HG02840 (cell line): Measurements from ENCODE around the gene KRT71.

Experiments used
- ATAC-seq: cut with Tn5 transposase; IDR thresholded peaks from one replicate; pipeline ENCODE4 v1.9.1; 2021; ENCODE audit warnings: mild to moderate bottlenecking, moderate library complexity, moderate number of reproducible peaks; ENCODE audit not compliant: unreplicated experiment, low FRiP score

Gene KRT71

DNA sequence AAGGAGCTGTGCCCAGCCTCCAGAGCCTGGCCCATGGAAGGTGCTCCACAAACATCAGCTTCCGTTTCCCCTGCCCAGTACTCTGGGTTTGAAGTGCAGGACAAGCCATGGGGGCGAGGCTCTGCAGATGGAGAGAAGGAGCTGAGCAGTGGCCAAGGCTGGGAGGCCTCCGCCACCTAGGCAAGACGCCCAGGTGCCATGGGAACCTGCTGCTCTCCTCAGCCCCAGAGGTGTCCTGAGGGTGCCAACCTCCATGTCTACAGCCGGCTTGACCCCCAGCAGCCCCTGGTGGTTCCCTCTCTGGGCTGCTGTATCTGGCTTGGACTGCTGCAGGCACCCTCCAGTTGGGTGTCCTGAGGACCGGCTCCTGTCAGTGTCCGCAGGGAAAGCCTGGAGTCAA is 12.4 kb downstream of the KRT71 start:
- ATAC-seq, result no peak

DNA sequence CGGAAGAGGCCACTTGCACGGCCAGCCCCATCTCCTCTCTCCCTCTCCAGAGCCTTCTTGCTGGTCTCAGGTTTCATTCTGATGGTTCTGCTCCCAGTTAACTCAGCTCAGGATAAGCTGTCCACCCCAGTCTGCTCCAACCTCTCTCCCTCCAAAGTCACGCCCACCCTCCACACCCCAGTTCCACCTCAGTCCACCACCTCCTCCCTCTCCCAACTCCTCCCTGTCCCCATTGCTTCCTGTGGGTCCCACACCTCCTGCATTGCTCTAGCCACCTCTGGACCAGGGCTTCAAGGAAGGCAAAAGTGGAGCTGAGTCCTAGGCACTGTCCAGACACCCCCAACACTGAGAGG is 13.1 kb downstream of the KRT71 start:
- ATAC-seq, result no peak

DNA sequence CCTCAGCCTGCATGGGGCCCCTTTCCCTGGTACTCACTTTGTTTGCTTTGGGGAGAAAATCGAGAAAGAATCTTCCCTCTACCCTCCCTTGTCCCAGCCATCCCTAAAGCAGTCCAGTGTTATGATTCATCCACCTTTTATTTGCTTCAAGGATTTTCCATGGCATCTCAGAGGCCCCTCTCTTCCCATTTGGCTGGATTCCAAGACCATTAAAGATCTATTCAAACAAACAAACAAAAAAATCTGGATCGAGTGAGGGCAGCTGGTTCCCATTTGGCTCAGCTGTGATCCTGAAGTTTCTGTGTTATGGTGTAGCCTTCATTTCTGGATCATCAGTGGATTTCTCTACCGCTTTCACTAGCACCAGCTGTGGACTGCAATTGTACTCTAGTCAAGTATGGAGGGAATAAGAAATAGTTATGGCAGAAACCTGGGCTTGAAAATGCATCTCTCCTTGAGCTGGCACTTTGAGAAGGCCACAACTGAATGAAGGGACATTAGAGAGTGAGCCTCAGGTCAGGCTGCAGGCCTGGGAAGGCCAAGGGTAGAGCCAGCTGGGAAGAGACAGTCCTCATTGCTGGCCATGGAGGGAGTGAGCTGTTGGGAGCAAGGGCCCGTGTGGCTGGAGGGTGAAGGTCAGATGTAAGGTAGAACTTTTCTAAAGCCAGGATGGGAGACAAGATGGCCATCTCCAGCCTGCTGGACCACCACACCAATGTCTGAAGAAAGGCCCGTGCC is 13.7 kb downstream of the KRT71 start:
- ATAC-seq, result no peak

DNA sequence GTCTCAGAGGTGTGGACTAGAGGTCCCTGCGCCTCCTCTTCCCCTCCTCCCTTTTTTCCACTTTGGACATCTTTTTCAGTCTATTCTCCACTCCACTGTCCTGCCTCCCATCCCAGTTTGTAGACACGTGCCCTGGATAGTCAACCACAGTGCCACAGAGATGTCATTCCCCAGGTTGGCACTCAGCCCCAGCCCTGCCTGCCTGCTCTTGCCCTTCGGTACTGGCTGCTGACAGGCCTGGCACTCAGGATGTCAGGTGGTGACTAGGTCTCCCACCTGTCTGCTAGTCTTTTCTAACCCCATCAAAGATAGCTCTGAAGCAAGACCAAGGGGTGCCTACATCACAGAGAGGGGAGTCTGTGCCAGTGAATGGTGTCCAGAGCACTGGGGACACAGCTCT is 15.8 kb downstream of the KRT71 start:
- ATAC-seq, result no peak

DNA sequence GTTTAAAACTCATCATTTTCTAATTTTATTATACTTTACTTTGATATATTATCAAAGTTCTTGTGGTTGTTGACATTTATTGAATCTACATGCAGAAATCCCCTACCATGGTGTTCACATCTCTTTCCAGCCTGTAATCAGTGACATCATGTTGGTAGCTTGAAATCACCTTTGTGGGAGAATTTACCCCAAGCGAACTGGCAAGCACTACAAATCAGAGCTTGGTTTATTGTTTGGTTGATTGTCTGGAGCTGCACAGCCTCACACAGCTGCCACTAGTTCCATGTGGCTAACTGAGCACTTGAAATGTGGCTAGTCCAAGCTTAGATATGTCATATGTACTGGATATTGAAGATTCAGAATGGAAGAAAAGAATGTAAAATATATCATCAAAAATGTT is 17.4 kb downstream of the KRT71 start:
- ATAC-seq, result no peak

DNA sequence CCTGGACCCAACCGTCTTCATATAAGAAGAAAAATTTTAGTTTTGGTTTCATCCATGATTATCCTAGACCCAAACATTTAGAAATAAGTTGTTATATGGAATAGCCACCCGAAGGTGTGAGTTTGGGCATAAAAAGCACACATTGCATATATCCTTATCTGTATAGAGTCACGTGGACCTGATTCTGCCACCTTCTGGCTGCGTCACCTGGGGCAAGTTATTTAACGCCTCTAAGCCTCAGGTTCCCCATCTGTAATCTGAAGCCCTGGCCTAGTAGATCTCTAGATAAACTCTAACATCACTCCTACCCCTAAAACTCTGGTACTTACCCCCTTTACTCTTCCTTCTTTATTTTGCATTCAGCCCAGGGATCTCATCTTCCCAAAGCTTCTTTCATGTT is 18.5 kb downstream of the KRT71 start:
- no peak for ATAC-seq

DNA sequence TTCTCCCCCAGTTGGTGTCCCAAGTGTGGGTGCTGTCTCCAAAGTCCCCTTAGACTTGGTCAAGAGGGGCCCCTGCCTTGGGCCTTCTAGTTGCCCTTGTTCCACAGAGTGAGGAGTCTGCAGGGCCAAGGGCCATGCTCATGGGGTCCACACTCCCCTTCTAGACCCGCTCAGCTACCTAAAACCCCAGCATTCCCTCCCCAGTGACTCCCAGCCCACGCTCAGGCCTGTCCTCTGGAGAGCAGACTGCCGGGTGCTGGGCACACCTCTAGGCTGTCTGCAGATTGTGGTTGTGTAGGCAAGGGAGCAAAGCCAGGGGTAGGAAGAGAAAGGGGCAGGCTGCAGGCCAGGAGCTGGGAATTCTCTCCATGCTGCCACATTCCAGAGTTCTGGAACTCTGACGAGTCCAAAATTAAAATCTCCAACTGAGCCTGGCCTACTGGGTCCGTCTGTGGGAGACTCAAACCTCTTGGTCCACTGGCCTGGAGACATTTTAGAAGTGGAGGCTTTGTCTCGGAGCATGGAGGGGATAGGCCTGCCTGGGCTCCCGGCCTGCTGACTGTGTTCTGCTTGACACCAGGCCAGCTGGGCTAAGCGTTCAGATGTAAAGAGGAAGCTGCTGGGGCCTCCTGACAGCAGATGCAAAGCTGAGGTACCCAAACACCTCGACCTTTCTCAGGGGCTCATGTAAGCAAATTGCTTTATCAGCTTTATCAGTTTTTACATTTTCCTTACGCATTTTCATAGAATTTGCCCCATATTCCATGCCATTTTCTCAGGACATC is 19.1 kb downstream of the KRT71 start:
- ATAC-seq, result no peak

DNA sequence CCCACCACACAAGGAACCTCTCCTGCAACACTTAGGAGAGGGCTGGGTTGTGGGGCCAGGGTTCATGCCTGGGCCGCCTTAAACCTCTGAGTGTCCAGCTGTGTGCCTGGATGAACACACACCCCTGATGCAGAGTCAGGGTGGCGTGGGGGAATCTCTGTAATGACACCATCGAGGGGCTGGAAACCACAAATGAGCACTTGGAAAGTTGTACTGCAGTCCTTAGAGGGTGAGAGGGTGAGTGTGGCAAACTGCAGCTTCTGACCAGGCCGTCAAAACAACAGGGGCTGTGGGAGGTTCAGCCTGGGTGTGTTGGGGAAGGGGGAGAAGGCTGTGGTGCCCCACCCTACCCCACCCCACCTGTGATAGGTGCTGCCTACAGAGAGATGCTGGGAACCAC is 20.3 kb downstream of the KRT71 start:
- no peak for ATAC-seq

DNA sequence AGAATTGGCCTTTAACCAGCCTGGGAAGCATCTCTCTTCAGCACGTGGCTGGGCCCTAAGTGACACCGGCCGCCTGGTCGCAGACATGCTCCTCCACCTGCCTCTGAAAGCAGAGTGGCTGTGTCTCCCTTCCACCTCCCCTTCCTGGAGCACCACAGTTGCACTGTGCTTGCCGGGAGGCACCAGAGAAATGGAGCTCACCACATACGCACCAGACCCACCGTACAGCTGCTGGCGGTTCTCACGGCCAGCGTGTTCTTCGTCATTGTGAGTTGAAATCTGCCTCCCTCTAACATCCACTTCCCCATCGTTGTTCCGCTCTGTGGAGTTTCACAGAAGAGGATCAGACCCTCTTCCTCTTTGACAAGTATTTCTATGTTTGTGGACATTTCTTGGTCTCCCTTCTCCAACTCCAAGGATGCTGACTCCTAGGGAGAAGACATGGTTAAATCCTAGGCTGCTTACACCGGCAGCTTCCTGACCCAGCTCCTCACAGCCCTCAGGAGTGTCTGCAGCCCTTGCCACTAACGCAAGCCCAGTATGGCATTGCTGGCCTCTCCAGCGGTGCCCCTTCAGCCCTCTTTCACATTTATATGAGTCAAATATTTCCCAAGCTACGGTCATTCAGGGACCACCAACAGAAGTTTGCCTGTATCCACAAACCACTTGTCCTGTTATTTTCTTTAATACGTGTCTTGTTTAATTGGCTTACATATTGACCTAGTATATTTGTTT is 21.2 kb downstream of the KRT71 start:
- ATAC-seq, result no peak

DNA sequence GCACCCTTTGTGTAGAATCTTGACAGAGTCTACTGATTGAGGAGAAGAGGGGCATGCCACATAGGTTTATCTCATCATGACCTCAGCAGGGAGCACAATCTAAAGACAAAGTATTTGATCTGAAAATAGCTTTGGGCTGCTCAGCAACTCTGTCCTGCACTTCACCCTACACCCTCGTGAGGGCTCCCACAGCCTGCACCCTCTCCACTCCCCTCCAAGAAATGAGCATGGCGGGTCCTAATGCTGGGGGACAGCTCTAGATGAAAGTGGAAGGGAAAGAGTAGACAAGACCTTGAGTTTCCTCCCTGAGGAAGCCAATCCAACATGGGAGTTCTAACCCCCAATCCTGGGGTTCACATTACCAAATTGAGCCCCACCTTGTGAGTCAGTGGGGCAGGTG is 22.0 kb downstream of the KRT71 start:
- no peak for ATAC-seq

DNA sequence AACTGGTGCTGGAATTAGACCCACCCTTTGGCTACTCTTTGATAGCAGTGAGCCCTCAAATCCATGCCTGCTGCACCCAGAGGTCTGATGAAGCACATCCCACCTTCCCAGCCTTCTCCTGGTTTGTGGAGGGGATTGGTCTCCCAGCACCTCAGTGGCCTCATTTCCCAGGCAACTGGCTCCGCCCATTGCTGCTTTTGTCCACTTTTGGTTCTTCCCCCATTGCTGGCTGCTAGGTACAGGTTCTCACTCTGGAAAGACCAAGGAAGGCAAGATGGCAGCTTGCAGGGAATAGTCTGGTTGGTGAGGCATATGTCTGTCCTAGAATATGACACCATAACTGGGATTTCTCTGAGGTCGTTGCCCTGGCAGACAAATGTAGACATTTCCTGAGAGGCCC is 22.6 kb downstream of the KRT71 start:
- ATAC-seq, result no peak

DNA sequence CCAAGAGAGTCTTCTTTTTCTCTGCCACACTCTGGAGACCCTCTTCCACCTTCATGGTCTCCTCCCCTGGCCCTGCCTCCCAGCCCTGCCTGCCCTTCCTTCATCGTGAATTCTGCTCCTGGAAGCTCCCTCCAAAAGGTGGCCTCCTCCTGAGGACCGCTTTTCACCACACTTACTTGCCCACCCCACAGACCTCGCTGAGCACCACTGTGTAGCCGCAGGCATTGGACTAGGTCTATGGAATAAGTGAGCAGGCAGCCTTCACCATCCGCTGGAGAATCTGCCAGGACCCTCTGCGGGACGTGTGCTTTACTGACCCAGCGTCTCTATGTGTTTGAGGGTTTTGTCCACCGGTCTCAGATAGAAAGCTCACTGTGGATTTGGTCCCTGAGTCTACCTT is 23.1 kb downstream of the KRT71 start:
- ATAC-seq, result no peak

DNA sequence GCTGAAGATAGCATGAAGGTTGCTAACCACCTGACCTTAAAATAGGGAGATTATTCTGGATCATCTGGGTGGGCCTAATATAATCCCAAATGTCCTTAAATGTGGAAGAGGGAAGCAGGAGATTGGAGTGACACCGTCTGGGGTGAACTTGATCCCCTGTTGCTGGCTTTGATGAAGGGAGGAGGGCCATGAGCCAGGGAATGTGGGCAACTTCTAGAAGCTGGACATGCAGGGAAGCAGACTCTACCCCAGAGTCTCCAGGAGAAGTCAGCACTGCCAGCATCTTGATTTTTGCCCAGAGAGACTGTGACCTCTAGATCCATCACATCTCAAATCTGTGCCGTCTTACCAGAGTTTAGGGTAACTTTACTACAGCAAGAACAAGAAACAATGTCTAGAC is 23.5 kb downstream of the KRT71 start:
- no peak for ATAC-seq

DNA sequence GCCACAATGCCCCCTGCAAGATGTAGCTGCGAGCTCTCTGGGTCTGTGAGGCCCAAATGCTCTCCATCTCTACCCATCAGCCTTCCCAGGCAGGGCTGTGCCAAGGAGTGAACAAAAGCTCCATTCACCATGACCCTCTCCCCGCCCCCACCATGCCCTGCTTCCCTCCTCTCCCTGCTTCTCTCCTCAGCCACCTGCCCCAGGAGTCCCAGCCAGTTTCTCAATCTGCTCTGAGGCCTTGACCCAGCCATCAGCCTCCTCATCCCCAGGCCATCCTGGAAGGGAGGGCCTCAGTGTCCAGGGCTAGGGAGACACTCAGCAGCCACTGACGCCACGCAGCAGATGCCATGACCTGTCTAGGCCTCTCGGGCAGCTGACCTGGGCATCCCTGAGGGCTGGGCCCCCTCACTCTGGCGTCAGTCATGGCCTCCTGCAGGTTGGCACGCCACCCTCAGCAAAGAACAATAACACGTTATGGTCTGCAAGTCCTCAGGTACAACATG is 24.3 kb downstream of the KRT71 start:
- ATAC-seq, result no peak

DNA sequence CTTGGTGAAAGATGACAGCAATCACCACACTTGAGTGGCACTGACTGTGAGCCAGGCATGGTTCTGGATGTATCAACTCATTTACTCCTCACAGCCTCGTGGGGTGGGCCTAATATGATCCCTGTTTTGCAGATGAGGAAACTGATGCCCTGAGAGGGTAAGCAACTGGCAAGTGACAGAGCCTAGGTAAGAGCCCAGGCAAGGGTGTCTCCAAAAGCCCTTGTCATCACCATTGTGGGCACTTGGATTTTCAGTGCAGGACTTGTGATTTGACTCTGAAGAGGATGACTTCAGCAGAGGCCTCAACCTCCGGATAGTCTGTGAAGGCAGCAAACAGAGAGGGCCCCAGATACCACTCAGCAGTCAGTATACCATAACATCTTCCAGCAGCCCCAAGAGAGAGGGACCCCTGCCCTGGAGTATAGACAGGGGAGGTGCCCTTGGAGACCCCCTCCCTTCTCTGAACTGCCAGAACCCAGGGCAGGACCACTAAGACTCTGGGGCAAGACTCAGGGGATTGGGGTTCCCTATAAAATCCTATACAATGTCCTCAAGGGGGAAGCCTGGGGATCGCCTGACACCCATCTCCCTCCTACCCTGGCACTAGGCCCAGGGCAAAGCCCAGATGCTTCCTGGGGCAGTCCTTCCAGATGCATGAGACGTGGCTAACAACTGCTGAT is 25.7 kb downstream of the KRT71 start:
- ATAC-seq, result no peak

DNA sequence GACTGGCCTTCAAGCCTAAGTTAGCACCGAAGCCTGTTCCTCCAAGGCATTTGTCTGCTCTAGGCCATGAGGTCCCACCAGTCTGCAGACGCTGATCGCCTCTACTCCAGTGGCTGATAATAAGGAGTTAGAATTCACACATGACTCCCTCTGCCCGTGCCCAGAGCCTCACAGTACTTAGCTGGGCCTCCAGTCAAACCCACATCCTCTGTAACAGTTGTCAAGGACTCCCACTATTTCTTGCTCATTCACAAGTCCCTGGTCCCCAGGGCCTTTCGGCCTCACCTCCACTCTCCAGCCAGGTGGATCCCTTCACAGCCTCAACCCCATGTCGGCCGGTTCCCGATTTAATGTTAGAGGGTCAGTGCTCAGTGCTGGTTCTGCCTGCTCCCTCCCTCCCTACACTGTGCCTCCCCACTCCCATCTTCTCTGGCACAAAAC is 26.4 kb downstream of the KRT71 start:
- ATAC-seq, result no peak

DNA sequence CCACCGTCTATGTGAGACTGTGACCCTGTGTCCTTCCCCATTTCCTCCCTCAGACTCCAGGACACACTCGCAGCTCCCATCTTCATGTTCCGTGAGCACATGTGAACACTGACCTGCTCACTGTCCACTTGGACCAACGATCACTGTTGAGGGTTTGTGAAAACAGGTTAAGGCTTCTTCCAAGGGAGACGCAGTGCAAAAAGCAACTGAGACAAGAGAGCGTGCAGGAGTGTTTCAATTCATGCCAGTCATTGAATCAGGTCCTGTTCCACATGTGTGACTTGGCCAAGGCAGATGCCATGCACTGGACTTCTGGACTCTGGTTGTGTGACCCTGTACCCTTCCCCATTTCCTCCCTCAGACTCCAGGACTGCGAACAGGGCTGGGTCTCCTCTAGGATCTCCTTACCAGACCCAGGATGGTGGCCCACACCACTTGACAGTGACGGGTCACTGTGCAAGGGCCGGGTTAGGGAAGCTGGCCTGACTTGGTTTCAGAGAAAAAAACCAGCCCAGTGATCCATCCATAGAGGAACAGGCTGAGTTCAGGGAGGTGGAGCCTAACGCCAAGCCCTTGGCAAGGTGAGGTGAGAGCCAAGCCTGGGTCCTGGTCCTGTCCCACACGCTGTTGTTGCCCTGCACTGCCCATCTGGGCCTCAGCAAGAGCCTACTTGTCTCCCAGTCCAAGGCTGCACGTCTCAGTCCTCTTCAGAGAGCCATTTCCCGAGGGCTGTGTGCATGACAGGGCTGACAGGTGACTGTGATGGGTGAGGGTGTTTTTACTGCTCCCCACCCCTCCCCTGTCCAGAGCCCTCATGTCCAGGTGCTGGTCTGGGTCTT is 27.1 kb downstream of the KRT71 start:
- ATAC-seq, result no peak

DNA sequence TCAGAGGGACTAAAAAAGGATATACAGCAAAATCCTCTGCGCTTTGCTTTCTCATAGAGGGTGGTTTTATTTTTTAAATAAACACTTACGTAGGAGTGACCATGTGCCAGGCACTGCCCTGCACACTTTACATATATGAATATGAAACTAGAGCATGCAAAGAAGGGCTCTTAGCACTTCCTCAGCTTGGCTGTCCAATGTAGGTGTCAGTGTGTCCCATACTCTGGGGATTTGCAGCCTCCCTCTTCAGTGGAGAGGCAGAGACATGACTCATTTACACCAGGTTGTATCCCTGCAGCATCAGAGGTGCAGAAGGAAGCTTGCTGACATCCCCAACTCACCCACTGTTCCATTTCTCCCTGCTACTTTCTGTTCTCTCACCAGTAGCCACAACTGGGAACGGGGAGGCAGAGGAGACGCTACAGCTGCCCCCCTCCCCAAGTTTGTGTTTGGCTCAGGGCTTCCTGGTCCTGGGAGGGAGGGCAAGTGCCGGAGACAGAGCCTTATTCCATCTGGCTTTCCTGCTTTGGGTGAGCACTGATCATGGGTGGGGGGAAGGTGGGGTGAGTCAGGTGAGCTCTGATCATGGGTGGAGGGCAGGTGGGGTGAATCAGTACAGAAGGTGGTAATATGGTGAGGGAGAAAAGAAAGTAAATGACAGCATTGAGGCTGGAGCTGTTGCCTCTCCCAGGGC is 27.9 kb downstream of the KRT71 start:
- ATAC-seq, result no peak

DNA sequence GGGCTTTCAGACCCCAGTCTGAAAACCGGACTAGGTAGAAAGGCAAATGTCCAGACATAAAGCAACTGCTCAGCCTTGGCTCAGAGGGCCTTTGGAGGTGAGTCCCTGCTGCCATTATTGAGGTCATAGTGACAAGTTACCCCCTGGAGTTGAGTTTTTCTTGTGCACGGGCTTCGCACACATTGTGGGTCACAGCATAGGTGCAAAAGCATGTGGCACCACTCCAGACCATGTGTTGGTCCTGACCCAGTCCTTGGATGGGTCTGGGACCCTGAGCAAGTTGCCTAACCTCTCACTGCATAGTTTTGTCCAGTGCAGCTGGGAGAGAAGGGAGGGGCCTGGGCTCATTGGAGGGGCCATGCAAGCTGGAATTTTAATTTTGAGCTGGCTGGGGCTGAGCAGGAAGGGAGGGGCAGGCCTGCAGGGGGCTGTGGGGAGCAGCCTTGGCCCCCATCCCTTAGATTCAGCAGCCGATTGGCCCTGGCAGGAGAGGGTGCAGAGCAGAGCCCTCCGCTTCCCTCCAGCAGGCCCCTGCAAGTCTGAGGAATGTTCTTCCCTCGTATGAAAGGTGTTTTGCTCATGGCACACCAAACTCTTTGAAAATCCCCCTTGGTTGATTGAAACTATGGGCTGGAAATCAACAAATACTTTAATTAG is 28.6 kb downstream of the KRT71 start:
- no peak for ATAC-seq
